CD4-positive, alpha-beta T cell treated with Interferon gamma for 1 hour (primary cell): ENCODE data around the gene EDNRA.

ENCODE experiments used
- DNase-seq: peaks from one replicate; pipeline ENCODE4 v3.0.0-alpha.2; 2020

Gene EDNRA

DNA sequence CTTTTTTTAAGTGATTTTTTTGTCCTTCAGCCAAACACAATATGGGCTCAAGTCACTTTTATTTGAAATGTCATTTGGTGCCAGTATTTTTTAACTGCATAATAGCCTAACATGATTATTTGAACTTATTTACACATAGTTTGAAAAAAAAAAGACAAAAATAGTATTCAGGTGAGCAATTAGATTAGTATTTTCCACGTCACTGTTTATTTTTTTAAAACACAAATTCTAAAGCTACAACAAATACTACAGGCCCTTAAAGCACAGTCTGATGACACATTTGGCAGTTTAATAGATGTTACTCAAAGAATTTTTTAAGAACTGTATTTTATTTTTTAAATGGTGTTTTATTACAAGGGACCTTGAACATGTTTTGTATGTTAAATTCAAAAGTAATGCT, 62.1 kb downstream of the EDNRA start:
- DNase-seq, result no peak

DNA sequence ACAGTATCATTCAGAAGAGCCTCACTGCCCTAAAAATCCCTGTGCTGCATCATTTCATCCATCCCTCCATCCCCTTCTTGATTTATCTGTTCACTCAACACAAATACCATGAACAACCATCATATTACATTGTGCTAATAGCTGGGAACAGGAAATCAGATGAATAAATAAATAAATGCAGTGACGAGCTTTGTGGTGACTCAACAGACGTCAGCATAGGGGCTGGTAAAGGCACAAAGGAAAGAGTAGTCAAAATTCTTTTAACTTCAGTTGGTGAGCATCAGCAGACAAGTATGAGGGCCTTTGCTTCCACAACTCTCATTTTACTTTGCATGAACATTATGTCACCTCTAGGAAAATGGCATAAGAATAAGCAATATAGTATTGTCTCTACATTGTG, 65.5 kb downstream of the EDNRA start:
- no peak for DNase-seq

DNA sequence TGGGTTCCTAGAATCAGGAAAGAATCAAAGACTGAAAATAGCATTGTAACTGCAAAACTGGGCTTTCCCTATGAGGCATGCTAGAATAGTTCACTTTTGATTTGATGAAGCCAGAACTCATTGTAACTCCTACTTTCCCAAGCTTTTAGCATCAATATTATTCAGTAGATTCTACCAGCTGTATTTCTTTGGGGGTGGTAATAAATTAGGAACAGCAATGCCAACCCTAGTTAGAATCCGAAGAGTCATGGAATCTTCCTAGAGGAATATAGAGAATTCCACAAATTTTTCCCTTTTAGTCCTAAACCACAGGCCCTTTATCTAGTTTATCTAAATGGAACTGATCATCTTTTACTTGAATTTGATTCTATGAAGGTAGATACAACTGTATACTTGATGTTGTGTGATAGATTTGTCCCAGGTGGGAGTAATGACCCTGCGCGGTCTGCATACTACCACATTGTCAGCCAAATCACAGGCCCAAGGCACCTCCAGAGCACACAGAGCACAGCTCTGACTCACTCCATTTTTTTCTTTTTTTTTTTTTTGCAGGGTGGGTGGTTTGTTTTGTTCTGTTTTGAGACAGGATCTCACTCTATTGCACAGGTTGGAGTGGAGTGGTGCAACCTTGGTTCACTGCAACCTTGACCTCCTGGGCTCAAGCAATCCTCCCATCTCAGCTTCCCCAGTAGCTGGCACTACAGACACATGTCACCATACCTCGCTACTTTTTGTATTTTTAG, 66.6 kb downstream of the EDNRA start:
- no peak for DNase-seq

DNA sequence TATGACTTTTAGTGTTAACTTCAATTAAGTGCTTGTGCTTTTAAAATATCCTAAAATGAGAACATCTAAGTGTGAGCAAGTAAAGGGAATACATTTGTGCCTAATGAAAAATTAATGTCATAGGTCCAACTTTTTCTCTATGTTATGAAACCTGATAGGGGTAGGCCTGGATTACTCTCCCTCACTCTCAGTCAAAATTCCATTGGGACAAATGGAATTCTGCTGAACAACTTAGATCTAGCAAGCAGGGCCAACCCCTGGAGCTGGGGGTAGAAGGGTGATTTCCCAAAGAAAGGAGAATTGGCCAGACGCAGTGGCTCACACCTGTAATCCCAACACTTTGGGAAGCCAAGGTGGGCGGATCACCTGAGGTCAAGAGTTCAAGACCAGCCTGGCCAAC, 67.4 kb downstream of the EDNRA start:
- no peak for DNase-seq

DNA sequence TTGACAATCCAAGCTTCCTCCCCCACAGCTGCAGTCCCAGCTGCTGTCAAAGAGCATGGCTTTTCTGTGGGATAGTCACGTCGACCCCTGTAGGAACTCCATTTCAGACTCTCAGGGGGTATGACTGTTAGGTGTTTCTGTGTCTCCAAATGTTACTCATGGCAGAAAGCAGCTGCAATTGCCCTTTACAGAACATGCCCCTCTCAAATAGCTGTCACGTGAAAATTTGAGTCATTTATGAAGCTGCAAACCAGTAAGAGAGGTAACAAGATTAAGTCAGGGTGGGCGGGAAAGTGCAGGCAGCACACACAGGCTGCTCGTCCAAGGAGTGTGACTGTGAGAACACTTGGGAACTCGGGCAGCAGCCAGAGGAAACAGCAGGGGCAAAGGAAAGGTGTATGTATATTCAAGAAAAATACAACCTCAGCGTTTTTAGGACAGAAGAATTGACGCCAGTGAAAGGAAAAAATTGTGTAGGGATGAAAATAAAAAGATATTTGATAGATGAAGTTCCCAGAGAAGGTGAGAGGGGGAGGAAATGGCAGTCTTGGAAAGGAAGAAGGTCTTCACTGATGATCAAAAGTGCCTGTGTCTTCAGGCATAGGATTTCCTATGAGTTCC, 69.8 kb downstream of the EDNRA start:
- no peak for DNase-seq

DNA sequence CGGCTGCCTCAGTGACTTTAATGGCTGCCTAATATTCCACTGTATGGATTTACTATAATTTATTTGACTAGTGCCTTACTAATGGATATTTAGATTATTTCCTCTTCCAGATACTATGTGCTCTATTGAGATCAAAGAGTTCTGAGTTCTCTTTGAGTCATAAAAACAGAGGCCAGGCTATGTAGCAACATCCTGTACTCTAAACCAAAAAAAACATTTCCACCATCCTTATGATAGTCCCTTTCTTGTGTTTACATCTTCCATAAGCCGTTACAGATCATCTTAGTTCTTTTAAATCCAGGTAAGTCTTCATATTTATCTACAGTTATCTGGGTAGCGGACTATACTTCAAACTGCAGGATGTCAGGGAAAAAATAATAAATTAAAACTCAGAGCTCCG, 79.7 kb downstream of the EDNRA start:
- DNase-seq, result no peak

DNA sequence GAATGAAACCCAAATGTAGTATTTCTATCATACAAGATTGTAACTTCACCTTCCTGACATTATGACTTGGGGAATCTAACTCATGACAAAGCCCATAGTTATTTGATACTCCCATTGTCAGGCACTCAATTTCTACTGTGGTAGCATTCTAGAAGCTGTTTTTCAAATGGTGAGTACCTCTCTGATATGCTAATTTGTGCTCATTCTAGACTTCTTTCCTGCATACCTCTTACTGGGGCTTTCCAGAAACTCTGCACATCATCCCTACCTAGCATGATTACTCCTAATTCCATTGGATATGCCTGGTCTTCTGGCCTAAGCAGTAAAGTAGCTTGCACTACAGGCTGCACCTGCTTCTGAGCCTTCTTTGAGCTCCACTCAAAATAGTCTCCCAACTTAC, 85.9 kb downstream of the EDNRA start:
- DNase-seq, result no peak

DNA sequence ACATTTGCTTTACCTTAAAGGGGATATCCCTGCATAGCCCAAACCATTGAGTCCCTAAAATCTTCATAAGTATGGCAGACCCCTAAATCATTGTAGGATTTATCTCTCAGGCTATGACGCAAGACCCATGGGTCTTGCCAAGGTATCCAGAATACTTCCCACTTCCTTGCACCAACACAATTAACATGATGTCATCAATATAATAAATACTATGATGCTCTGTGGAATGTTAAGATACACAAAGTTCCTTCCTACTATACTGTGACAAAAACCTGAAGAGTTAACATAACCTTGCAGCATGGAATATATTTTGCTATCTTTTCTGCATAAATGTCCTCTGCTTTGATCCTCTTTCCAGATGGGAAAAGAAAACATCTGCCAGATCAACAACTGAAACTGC, 86.4 kb downstream of the EDNRA start:
- no peak for DNase-seq

DNA sequence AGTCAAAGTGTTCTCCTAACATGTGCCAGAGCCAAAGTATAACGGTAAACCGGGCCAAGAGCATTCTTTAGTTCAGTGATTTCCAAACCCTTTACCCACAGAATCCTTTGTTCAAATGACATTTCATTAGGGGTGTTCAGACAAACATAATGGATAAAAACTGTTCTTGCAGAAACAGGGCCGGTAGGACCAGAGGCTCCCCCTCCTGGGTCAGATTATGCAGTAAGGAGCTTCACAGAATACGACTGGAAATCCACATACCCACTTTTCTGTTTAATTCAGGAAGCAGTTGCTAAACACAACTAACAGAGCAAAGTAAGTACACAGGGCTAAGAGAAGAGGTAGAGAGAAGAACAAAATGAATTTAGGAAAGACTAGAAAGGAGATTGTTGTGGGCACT, 89.7 kb downstream of the EDNRA start:
- no peak for DNase-seq

DNA sequence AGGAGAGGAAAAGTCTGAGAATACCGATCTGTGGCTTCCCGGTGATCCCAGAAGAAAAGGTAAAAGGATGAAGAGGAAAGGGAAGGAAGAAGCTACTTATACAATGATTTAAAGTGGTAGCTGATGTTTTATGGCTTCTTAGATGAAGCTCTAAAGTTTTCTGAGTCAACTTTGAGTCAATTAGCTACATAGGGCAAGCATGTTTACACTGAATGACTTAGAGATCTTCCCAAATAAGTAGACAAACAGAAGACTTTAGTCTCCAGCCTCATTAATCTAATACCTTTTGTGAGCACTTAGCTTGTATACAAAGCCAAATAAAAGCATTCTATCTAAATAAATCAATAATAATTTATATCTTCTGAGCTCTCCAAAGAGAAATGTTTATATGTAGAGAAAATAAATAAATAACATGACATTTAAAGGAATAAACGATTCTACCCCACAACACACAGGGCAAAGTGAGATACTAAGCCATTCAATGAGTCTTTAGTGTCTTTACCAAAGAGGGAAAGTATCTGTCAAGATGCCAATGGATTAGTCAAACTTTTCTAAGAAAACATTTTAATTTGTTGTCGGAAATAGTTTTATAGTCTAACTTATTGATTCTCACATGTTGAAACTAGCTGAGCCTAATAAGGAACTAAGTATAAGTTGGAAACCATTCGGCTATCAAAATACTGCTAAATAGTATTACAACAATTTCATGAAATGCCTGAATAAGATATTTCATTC, 90.3 kb downstream of the EDNRA start:
- no peak for DNase-seq

DNA sequence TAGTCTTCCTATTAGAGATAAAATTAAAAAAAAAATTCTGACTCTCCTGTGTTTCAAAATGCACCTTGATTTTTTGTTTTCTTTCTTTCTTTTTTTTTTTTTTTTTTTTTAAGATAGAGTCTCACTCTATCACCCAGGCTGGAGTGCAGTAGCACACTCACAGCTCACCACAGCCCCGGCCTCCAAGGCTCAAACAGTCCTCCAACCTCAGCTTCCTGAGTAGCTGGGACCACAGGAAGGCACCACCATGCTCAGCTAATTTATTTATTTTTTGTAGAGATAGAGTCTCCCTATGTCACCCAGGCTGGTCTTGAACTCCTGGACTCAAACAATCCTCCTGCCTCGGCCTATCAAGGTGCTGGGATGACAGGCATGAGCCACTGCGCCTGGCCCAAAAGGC, 95.2 kb downstream of the EDNRA start:
- no peak for DNase-seq

DNA sequence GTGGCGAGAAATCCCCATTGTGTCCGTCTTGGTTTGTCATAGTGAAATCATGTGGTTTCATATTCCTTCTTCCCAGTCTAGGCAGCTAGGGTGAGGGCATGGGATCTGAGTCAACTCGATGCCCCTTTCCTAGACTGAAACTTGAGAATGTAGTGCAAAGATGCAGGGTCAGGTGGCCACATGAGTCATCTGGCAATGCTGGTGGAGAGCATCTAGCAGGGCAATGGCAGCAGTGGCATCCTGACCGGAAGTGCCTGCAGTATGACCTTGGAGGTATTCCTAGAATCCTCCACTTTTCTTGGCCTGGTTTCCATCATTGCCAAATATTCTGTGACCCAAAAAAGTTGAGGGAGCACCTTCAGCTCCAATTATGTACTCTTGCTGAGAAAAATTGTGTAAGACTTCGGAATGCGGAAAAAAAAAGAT, 97.2 kb downstream of the EDNRA start:
- no peak for DNase-seq

DNA sequence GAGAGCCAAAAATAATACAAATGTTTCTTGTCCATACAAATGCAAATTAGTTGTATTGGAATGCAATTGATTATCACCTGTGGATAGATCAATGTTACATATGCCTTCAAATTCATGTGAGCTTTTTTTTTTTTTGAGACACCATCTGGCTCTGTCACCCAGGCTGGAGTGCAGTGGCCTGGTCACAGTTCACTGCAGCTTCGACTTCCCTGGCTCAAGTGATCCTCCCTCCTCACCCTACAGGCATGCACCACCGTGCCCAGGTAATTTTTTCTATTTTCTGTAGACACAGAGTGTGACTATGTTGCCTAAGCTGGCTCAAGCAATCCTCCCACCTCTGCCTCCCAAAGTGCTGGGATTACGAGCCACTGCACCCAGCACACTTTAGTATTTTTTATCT, 97.7 kb downstream of the EDNRA start:
- no peak for DNase-seq

DNA sequence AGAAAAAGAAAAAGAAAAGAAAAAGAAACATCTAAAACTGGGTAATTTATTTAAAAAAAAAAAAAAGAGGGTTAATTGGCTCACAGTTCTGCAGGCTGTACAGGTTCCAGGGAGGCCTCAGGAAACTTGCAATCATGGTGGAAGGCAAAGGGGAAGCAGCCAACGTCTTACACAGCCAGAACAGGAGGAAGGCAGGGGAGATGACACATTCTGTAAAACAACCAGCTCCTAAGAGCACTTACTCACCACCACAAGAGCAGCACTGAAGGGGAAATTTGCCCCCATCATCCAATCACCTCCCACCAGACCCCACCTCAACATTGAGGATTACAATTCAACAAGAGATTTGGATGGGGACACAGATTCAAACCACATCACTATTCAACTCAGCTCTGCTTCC, 99.5 kb downstream of the EDNRA start:
- no peak for DNase-seq

DNA sequence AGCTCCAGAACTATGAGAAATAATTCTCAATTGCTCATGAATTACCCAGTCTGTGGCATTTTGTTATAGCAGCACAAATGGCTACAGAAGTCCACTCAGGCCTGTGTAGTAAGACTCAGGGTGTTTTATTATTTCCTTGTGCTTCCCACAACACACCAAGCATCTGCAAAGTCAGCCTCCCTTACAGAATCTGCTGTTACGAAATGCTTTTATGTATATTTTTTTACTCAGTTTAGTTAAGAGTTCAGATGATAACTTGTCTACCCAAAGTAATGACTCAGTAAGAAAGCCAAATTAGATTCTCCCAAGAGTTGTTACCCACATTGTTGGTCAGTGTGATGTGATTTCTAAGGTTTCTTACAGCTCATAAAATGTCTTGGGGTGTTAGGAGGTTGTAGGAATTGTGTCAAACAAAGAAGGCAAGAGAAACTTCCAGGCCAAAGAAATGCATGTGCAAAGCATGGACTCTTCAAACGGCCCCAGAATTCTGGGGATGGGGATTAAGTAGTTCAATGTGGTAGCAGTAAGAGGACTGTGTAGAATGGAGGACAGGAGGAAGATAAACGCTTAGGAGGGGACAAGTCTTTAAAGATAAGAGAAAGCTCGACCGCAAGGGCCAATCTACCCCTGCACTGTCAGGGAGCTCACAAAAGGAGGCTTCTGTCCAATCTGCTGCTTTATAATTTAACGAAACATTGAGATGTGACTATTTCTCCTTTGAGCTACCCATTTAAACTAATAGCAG, 100.9 kb downstream of the EDNRA start:
- DNase-seq, result no peak

DNA sequence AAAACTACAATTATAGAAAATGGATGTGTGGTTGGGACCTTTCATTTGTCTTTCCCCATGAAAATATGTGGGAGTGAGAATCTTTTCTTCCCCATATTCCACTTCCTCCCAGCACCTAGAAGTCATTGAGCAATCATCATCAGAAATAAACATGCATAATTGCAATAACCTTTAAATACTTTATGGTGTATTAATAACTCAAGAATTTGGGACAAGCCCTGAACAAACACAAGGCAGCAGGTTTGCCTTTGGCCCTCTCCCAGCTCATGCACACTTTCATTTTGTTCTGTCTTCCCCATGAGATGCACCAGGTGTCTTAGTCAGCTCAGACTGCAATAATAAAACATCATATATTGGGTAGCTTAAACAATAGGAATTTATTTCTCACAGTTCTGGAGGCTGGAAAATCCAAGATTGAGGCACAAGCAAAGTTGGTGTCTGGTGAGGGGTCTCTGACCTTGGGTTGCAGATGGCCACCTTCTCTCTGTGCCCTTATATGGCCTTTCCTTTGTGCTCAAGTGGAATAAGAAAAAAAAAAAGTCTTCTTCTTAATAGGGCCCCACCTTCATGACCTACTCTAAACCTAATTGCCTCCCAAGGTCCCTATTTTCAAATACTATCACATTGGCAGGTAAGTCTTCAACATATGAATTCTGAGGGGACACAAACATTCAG, 101.6 kb downstream of the EDNRA start:
- DNase-seq, result no peak

DNA sequence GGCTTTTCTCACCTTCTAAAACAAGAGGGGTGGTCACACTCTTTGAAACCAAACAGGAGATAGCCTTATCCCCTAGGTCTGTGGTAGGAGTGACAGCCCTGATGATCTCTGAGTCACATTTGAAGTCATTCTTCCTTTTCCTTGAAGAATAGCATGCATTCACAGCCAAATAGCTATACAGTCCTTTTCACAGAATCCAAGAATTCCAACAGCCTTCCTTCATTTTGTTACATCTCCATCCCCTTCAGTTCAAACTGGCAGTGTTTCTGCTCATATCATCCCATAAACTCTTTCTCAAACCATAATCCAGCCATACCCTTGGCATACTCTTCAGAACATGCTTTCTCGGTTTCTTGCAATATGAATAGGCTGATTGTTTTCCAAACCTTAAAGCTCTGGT, 103.0 kb downstream of the EDNRA start:
- no peak for DNase-seq

DNA sequence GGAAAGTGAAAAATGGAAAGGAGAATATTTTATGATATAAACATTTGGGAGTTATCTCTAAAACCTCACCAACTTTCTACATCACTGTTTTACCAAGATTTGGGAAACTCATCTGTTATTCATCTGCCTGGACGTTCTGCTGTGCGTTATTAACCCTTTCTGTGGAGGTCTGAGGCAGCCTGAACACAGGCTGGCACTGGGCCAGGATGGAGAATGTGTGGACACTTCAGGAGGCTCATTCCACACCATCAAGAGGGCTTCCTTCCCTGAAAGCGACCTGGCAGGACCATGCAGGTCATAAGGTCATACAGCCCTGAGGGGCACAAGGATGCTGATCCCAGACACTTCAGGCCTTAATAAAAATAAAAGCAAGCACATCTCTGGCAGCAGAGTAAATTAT, 105.1 kb downstream of the EDNRA start:
- no peak for DNase-seq

DNA sequence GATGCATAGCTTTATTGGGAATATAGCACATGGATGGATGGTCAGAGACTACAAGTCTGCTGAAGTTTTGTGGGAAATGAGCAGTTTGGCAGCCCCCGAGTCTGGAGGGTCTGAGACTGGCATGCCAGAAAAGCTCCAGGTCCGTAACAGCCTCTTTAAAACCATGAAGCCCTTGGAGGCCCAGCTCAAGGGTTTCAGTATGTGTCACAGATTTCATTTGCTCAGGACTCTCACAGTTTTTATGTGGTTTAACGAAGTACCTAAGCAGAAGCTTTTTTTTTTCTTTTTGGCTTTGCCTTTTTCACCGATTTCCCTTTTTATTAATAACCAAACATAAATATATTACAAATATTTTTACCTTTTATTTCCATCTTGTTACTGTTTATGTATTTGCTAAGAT, 105.7 kb downstream of the EDNRA start:
- no peak for DNase-seq

DNA sequence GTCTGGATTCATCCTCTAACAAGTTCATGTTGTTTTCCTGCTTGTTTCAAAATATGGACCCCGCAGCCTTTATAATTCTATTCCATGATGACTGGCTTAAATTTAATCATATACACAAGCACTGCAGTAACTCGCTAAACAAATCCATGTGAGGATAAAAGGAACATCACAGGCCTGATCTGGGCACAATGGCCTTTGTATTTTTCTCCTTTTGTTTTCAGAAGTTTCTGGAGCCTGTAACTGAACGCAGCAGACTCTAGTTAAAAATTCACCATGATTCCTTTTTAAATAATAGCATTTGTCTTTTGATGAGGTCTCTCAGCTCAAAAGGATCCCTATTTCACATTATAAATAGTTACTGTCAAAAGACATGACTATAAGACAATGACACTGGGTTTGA, 106.1 kb downstream of the EDNRA start:
- DNase-seq, result no peak

DNA sequence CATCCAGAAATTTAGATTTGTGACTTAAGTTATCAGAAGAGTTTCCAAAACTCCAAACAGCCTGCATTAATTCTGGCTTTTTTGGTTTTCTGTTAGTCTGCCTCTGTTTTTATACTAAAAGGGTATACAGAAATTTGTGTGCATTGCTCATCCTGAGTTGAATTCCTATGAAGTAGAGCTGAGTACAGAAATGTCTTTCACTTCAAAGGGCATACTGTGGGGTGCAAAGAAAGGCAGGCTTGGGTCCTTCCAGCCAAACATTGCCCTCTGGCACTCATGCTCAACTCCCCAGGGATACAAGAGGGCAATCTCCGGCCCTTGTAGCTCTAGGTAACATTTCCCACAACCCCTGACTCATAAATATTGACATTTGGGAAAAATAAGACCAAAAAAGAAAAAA, 108.7 kb downstream of the EDNRA start:
- DNase-seq, result no peak

DNA sequence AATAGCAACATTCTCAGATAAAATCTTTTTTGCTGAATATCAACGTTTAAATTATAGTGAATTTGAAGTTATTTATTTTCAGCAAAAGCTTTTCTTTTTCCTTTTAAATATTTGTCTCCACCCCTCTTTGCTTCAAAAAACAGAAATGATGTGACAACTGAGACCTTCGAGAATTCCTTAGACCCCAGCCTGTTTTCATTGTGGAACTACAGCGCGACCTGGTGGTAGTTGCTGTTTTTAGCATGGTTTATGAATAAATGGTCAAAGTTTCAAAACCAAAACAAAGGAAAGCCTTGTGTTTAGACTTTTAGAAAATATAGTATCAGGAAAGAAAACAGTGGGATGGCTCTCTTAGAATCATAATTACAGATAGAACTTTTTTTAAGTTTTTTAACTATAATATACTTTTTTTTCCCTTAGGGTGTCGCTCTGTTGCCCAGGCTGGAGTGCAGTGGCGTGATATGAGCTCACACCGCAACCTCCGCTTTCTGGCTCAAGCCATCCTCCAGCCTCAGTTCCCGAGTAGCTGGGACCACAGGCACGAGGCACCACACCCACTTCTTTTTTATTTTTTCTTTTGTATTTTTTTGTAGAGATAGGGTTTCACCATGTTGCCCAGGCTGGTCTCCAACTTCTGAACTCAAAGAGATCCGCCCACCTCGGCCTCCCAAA, 109.5 kb downstream of the EDNRA start:
- no peak for DNase-seq
